Subcutaneous abdominal adipose tissue (tissue), 5 donors: ENCODE measurements around the gene DDT.
A peak's percentile ranks its signal among the peaks of the same experiment; 100 is the strongest.
"Not testable (repeated sequence)": the region's sequence is repeated elsewhere in the genome, so short reads cannot be mapped to it uniquely, and the experiment has no call there.

Source experiments
- H3K27ac ChIP-seq: one replicate; pipeline ENCODE4 v1.7.0; 2013; ENCODE audit warnings: low read depth, mild to moderate bottlenecking, inconsistent platforms, low read length, moderate library complexity
- H3K27me3 ChIP-seq, 5 donors: one replicate each; pipeline ENCODE4 v1.7.0; 2013; ENCODE audit warnings: low read length in 5 of 5, inconsistent platforms in 1 of 5; ENCODE audit not compliant: control insufficient read depth in 5 of 5, insufficient read depth in 4 of 5
- H3K36me3 ChIP-seq, 5 donors: one replicate each; pipeline ENCODE4 v1.7.0; 2013; ENCODE audit warnings: low read length in 5 of 5; ENCODE audit not compliant: control insufficient read depth in 5 of 5, insufficient read depth in 5 of 5
- H3K4me1 ChIP-seq, 5 donors: one replicate each; pipeline ENCODE4 v1.7.0; 2013; ENCODE audit warnings: low read length in 5 of 5, mild to moderate bottlenecking in 3 of 5, moderate library complexity in 1 of 5; ENCODE audit not compliant: control insufficient read depth in 5 of 5, insufficient read depth in 5 of 5
- H3K4me3 ChIP-seq, 5 donors: one replicate each; pipeline ENCODE4 v1.7.0; 2013; ENCODE audit warnings: low read length in 5 of 5, low read depth in 1 of 5
- H3K9ac ChIP-seq, 5 donors: one replicate each; pipeline ENCODE4 v1.7.0; 2013; ENCODE audit warnings: low read length in 5 of 5, mild to moderate bottlenecking in 4 of 5, moderate library complexity in 3 of 5
- H3K9me3 ChIP-seq, 5 donors: one replicate each; pipeline ENCODE4 v1.7.0; 2013; ENCODE audit warnings: low read length in 5 of 5; ENCODE audit not compliant: control insufficient read depth in 5 of 5
- donor health status: healthy.
- donor health status: healthy.
- donor health status: healthy.
- donor health status: healthy.
- donor health status: healthy.

Gene DDT

DNA sequence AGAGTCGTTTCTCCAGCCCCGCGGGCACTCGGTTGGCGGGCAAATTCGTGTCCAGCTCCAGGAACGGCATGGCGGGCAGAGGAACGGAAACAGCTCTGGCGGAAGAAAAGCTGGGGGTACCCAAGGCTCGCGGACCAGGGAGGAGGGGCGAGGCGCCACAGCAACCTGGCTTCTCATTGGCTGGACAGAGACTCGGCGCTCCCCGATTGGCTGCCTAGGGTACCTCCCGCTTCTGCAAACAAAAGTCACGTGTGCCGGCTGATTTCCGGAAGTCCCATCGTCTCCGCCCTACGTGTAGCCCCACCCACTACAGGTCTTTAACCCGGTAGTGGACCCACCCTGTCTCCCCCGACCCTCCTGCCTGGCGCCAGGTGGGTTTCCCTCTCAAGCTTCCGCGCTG lies at the start of gene DDT:
Gene DDT, minus strand, starts transcription at position 97 of the 400 bp plus-strand sequence. Its CDS starts 27 bp downstream, at position 70.
- not testable (repeated sequence) for H3K9me3 ChIP-seq, H3K27ac ChIP-seq, H3K27me3 ChIP-seq, H3K9ac ChIP-seq, H3K4me3 ChIP-seq
- peaks cover 0 to 27% (median 24%) of the 10 kb centered on the region in 5 donors for H3K36me3 ChIP-seq
- peaks cover 0 to 17% (median 11%) of the 10 kb centered on the region in 5 donors for H3K4me1 ChIP-seq

DNA sequence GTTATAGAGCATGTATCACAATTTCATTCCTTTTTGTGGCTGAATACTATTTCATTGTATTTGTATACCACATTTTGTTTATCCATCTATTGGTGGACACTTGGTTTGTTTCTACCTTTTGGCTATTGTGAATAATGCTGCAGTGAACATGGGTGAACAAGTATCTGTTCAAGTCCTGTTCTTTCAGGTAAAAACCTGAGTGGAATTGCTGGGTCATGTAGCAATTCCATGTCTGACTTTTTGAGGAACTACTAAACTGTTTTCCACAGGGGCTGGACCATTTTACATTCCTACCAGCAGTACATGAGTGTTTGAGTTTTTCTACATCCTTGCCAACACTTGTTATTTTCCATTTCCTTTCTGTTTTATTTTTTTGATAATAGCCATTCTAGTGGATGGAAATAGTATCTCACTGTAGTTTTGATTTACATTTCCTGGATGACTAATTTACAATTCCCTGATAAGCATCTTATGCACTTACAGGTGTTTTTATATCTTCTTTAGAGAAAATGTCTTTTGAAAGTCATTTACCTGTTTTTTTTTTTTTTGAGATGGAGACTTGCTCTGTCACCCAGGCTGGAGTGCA lies 49.1 kb upstream of the DDT start:
- no peak overlapping the region for H3K9ac ChIP-seq
- H3K4me1 ChIP-seq: peaks cover 0 to 8% (median 0%) of the 10 kb centered on the region in 5 donors
- no peak overlapping the region for H3K27ac ChIP-seq
- H3K4me3 ChIP-seq: no peak overlapping the region
- no peaks in the 10 kb centered on the region for H3K27me3 ChIP-seq
- peaks cover 0 to 2% (median 0%) of the 10 kb centered on the region in 5 donors for H3K36me3 ChIP-seq
- peaks cover 0 to 3% (median 3%) of the 10 kb centered on the region in 5 donors for H3K9me3 ChIP-seq

DNA sequence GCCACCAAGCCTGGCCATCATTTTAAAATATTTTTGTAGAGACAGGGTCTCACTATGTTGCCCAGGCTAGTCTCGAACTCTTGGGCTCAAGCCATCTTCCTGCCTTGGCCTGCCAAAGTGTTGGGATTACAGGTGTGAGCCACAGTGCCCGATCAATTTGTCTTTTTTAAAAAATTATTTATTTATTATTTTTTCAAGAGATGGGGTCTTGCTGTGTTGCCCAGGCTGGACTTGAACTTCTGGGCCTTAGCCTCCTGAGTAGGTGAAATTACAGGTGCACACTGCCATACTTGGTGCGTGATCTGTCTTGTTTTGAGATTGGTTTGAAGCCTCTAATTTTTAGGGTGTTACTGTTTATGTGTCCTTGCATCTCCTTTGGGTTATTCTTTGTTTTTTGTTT lies 47.1 kb upstream of the DDT start:
- Histone ChIP-seq H3K9ac (no peak overlapping the region), H3K4me1 (no peaks in the 10 kb centered on the region), H3K4me3 (no peak overlapping the region), H3K36me3 (peaks cover 0 to 2% (median 0%) of the 10 kb centered on the region in 5 donors), H3K9me3 (peaks cover 0 to 3% (median 3%) of the 10 kb centered on the region in 5 donors), H3K27me3 (no peaks in the 10 kb centered on the region), H3K27ac (no peak overlapping the region)

DNA sequence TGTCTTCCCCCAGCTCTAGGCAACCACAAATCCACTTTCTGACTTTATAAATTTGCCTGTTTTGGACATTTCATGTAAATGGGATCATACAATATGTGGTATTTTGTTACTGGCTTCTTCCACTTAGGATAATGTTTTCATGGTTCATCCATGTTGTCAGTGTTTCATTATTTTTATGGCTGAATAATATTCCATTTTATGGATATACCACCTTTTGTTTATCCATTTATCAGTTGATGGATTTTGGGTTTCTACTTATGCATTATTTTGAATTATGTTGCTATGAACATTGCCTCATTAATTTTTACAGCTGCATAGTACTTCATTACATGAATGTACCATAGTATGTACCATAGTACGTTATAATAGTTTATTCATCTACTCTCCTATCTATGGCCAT lies 41.9 kb upstream of the DDT start:
- Histone ChIP-seq H3K4me3 (no peak overlapping the region), H3K4me1 (peaks cover 2 to 15% (median 13%) of the 10 kb centered on the region in 5 donors), H3K27me3 (no peaks in the 10 kb centered on the region), H3K9ac (no peak overlapping the region), H3K27ac (no peak overlapping the region), H3K36me3 (peaks cover 0 to 2% (median 0%) of the 10 kb centered on the region in 5 donors), H3K9me3 (no peaks in the 10 kb centered on the region)

DNA sequence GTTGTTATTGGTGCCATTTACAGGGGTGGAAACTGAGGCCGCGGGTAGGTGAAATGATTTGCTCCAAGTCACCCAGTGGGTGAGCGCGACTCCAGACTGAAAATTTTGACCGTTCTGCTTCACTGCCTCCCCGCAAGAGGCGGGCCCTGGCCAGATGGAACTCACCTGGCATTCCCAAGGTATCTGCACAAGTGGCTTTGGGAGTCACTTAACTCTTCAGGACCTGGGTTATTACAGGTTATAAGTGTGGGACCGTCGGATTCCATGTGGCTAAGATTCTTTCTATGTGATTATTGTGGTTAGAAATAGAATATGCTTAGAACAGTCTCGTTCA lies 37.5 kb upstream of the DDT start:
- H3K9ac ChIP-seq: peak overlapping the region; percentile 59 to 95 (median 87)
- no peaks in the 10 kb centered on the region for H3K9me3 ChIP-seq
- H3K4me3 ChIP-seq: peak overlapping the region; percentile 87 to 93 (median 92)
- H3K4me1 ChIP-seq: peaks cover 2 to 19% (median 16%) of the 10 kb centered on the region in 5 donors
- peak overlapping the region; percentile 52 for H3K27ac ChIP-seq
- no peaks in the 10 kb centered on the region for H3K36me3 ChIP-seq
- no peaks in the 10 kb centered on the region for H3K27me3 ChIP-seq

DNA sequence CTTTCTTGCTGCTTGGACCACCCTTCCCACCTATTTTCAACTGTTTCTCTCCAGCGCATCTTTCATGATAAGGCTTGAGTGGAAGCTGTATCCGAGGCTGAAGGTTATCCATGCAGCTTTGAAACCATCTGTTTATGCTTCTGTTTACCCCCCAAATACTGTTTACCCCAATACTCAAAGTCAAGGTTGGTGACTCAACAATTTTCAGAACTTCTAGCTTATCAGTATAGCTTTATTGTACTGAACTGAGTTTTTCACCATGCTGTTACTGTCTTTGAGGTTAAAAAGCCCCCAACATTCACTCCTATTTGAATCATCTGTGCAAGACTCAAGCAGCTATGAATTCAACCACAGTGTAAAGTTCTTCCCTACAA lies 35.8 kb upstream of the DDT start:
- H3K36me3 ChIP-seq: no peaks in the 10 kb centered on the region
- H3K9me3 ChIP-seq: no peaks in the 10 kb centered on the region
- H3K9ac ChIP-seq: no peak overlapping the region
- H3K27me3 ChIP-seq: no peaks in the 10 kb centered on the region
- peaks cover 5 to 27% (median 24%) of the 10 kb centered on the region in 5 donors for H3K4me1 ChIP-seq
- no peak overlapping the region for H3K27ac ChIP-seq
- H3K4me3 ChIP-seq: no peak overlapping the region

DNA sequence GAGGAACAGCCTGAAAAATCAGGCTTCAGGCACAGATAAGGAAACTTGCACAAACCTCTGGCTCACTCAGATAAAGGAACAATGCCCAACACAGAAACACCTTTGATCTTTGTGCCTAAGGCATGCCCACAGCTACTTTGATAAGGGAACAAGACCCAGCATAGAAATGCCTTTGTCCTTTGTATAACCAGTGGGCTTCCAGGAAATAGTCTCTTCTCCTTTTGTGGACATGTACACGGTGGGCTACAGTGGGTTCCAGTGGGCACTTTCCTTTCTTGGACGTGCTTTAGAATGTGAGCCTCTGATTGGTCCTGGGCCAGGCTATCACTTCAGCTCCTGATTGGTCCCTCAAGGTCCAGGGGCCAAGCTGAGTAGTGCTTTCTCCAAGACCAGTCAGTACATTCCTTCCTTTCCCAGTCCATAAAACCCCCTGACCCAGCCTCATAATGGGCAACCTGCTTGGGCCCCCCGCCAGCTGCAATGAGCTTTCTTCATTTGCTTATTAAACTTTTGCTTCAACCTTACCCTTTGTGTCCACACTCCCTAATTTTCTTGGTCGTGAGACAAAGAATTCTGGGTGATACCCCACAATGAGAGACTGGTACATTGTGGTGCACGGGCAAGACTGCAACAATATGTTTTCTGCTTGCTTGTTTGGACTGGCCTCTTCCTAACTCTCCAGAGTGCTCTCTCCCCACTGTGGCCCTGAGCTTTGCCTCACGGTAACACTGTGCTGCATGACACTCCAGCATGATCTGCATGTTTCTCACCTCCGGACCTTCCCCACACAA lies 35.2 kb upstream of the DDT start:
- no peaks in the 10 kb centered on the region for H3K36me3 ChIP-seq
- H3K27ac ChIP-seq: no peak overlapping the region
- H3K4me1 ChIP-seq: peaks cover 5 to 28% (median 24%) of the 10 kb centered on the region in 5 donors
- H3K27me3 ChIP-seq: no peaks in the 10 kb centered on the region
- no peak overlapping the region for H3K9ac ChIP-seq
- no peaks in the 10 kb centered on the region for H3K9me3 ChIP-seq
- H3K4me3 ChIP-seq: no peak overlapping the region

DNA sequence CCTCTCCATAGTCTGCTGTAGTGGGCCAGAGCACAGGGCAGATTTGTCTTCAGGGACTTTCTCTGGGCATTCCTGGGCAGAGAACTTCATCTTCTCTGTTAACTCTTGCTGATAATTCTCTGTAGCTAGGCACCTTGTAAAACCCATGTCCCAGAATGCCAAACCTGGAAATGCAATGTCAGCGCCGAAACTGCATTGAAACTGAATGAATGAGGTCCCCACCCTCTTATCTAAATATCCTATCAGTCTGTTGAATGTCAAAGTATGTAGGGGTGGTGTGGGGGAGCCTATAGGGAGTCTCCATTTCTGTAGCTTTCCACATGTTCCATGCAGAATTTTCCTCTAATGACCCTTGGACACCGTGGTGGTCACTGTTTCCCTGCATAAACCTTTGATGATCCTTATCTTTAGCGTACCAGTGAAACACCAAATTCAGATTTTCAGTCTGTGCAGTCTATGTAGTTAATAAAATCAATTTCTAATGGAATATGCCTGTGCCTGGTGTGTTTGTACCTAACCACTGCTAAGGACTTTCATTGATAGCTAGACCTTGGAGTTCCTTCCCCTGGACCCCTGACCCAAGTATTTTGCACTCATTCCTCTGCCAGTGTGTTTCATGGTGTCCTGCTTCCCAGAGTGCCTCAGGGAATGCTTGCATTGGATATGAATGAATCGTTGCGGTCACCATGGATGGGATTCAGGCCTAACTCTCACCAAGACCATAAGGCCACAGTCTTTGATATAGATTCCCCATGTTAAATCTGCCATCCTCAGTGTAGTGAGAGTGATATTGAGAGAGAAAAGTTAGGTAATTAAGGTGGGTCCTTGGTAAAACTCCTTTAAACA lies 34.4 kb upstream of the DDT start:
- H3K27me3 ChIP-seq: no peaks in the 10 kb centered on the region
- no peaks in the 10 kb centered on the region for H3K9me3 ChIP-seq
- no peak overlapping the region for H3K9ac ChIP-seq
- H3K36me3 ChIP-seq: no peaks in the 10 kb centered on the region
- H3K4me1 ChIP-seq: peaks cover 5 to 28% (median 24%) of the 10 kb centered on the region in 5 donors
- H3K27ac ChIP-seq: no peak overlapping the region
- H3K4me3 ChIP-seq: no peak overlapping the region

DNA sequence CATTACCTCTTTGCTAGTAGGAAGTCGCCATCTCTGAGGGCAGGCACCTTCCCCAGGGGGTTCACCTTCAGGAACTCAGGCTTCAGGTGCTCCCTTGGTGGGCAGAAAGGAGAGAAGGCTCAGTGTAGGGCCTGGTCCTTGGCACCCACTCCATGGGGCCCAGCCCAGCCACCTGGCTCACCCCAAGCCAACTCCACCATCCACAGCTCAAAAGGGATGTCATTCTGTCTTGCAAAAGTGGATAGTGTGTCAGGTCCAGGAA lies 33.7 kb upstream of the DDT start:
- Histone ChIP-seq H3K27me3 (no peaks in the 10 kb centered on the region), H3K9ac (no peak overlapping the region), H3K4me1 (peaks cover 5 to 28% (median 24%) of the 10 kb centered on the region in 5 donors), H3K9me3 (no peaks in the 10 kb centered on the region), H3K36me3 (no peaks in the 10 kb centered on the region), H3K27ac (no peak overlapping the region), H3K4me3 (no peak overlapping the region)
